K562 (cell line): ENCODE measurements around the gene CIB1. TPM values are rescaled to one million over a fixed set of nuclear protein-coding genes. Genes with fewer than 3 reads are reported as not detected.

Source experiments
- ATF7 ChIP-seq: fragments of 450-650 bp; IDR thresholded peaks from 2 replicates; pipeline ENCODE4 v1.7.1; 2014; ENCODE audit warnings: mild to moderate bottlenecking, moderate library complexity
- CC2D1A ChIP-seq: fragments of 450-650 bp; IDR thresholded peaks from 2 replicates; pipeline ENCODE4 v1.6.1; 2017; ENCODE audit warnings: mild to moderate bottlenecking
- E2F6 ChIP-seq, 2 experiments: IDR thresholded peaks; 2 replicates each; pipeline ENCODE4 v1.6.1; 2011; ENCODE audit warnings: borderline replicate concordance in 1 of 2, control low read depth in 1 of 2, low read depth in 1 of 2, low read length in 1 of 2, mild to moderate bottlenecking in 1 of 2, mixed read lengths in 1 of 2, moderate library complexity in 1 of 2; ENCODE audit not compliant: insufficient read depth in 1 of 2, insufficient read length in 1 of 2, poor library complexity in 1 of 2, severe bottlenecking in 1 of 2; ENCODE audit errors: extremely low read depth in 1 of 2
- FOXP1 ChIP-seq: sonication (generic); formaldehyde crosslinking; IDR thresholded peaks from 2 replicates; pipeline ENCODE4 v1.8.0; 2022; ENCODE audit warnings: mild to moderate bottlenecking, missing genetic modification reagents
- MEF2D ChIP-seq: conservative IDR thresholded peaks from 2 replicates; pipeline ENCODE4 v1.6.1; 2016; ENCODE audit warnings: low read depth, missing genetic modification characterization, missing compliant biosample characterization
- MTA3 ChIP-seq: fragments of 450-650 bp; formaldehyde crosslinking; IDR thresholded peaks from 2 replicates; pipeline ENCODE4 v1.6.1; 2017; ENCODE audit warnings: mild to moderate bottlenecking, borderline replicate concordance
- NCOA1 ChIP-seq: fragments of 450-650 bp; IDR thresholded peaks from 2 replicates; pipeline ENCODE4 v1.6.1; 2016; ENCODE audit warnings: low read depth
- NR4A1 ChIP-seq, 2 experiments: fragments of 250-450 bp in 1 of 2; fragments of 450-650 bp in 1 of 2; sonication (Bioruptor Pico) in 1 of 2; IDR thresholded peaks; 2 replicates each; pipeline versions ENCODE4 v1.4.0 to v1.6.1; 2016 to 2020; ENCODE audit warnings: mild to moderate bottlenecking in 2 of 2, missing compliant biosample characterization in 1 of 2, missing genetic modification characterization in 1 of 2, moderate library complexity in 1 of 2
- SMAD4 ChIP-seq: fragments of 250-450 bp; sonication (Bioruptor Pico); conservative IDR thresholded peaks from 2 replicates; pipeline ENCODE4 v1.8.0; 2021; ENCODE audit warnings: inconsistent platforms, mild to moderate bottlenecking, moderate library complexity
- SP1 ChIP-seq: sonication (generic); formaldehyde crosslinking; IDR thresholded peaks from 2 replicates; pipeline ENCODE4 v1.8.1; 2022; ENCODE audit warnings: mild to moderate bottlenecking, missing genetic modification reagents
- SPI1 ChIP-seq: IDR thresholded peaks from 2 replicates; pipeline ENCODE4 v1.6.1; 2011; ENCODE audit warnings: low read depth, low read length, control low read depth, borderline replicate concordance
- TAL1 ChIP-seq: fragments of 450-650 bp; IDR thresholded peaks from 2 replicates; pipeline ENCODE4 v1.6.1; 2016; ENCODE audit warnings: mild to moderate bottlenecking
- TEAD4 ChIP-seq, 2 experiments: sonication (generic) in 1 of 2; formaldehyde crosslinking in 1 of 2; IDR thresholded peaks; 2 replicates each; pipeline versions ENCODE4 v1.6.1 to v1.8.0; 2012 to 2022; ENCODE audit warnings: borderline replicate concordance in 1 of 2, inconsistent platforms in 1 of 2, low read length in 1 of 2, mild to moderate bottlenecking in 1 of 2, missing genetic modification reagents in 1 of 2
- U2AF1 ChIP-seq: fragments of 200-400 bp; formaldehyde crosslinking; optimal IDR thresholded peaks from 2 replicates; pipeline ENCODE3; 2017; ENCODE audit warnings: mild to moderate bottlenecking, low read depth, low read length, moderate library complexity
- ZBTB11 ChIP-seq, 3 experiments: fragments of 200-800 bp in 1 of 3; fragments of 250-450 bp in 1 of 3; fragments of 450-650 bp in 1 of 3; sonication (Bioruptor Pico) in 1 of 3; sonication (Bioruptor generic) in 1 of 3; formaldehyde crosslinking in 1 of 3; IDR thresholded peaks; 2 replicates each; pipeline versions ENCODE4 v1.6.1 to v1.8.0; 2016 to 2022; ENCODE audit warnings: mild to moderate bottlenecking in 2 of 3, missing genetic modification characterization in 2 of 3, missing compliant biosample characterization in 1 of 3, moderate library complexity in 1 of 3
- polyA plus RNA-seq, 8 experiments: library from polyadenylated mRNA; depleted of rRNA in 4 of 8; stranded (reverse) in 5 of 8; unstranded in 3 of 8; fragments of >200 nt; fragmentation: Nextera tagmentation in 2 of 8; fragmentation: Illumina TruSeq in 1 of 8; extraction: Ambion mirVana in 2 of 8; extraction: Trizol in 1 of 8; gene quantifications; 2 replicates each; pipeline versions ENCODE4 v1.2.1 to v1.2.3, GENCODE V29; 2011 to 2014; ENCODE audit warnings: inconsistent platforms in 1 of 8, missing spikeins in 1 of 8
- total RNA-seq, 7 experiments: library from RNA; depleted of rRNA in 6 of 7; stranded (reverse); fragments of >200 nt in 6 of 7; fragmentation: Illumina TruSeq in 2 of 7; extraction: Trizol in 2 of 7; gene quantifications; 2 replicates each; pipeline versions ENCODE4 v1.2.1 to v1.2.3, GENCODE V29; 2011 to 2021; ENCODE audit warnings: low replicate concordance in 1 of 7
- TF ChIP-seq, protein P1 (sequence below): IDR thresholded peaks from 2 replicates; pipeline ENCODE4 v1.6.1; 2014; ENCODE audit warnings: antibody characterized with exemption
- TF ChIP-seq, protein P2 (sequence below): fragments of 450-650 bp; IDR thresholded peaks from 2 replicates; pipeline ENCODE4 v1.6.1; 2017; ENCODE audit warnings: antibody characterized with exemption

CIB1 gene
- total and polyA plus RNA-seq, 9 of the 15 experiments (the other 6 are each of a cell fraction or from before 2014, with no cell fraction given) = 14.9 to 136 (median 64.5) TPM

- TF ChIP-seq ZBTB11 (CRISPR knock-in tag; IDR thresholded peaks at IDR 0.05) (peak in 1 of 3 experiments; percentile 54; a peak in 1 of 6 replicates), CC2D1A (peak; percentile 37; the same call in 1 of the 2 replicates), SP1 (CRISPR knock-in tag) (peak; percentile 79), MEF2D (tag) (peak; percentile 62), NCOA1 (no peak), TEAD4 (IDR thresholded peaks at IDR 0.05; ENCODE audit: low read length) (peak; percentile 78), TEAD4 (CRISPR knock-in tag; IDR thresholded peaks at IDR 0.05; ENCODE audit: borderline replicate concordance) (no peak), NR4A1 (CRISPR knock-in tag; IDR thresholded peaks at IDR 0.05) (no peak), NR4A1 (tag; IDR thresholded peaks at IDR 0.05) (peak; percentile 89), TAL1 (peak; percentile 50; the same call in 1 of the 2 replicates), E2F6 (IDR thresholded peaks at IDR 0.05; ENCODE audit: borderline replicate concordance in 1 of 2, extremely low read depth in 1 of 2, insufficient read depth in 1 of 2, insufficient read length in 1 of 2, low read depth in 1 of 2, low read length in 1 of 2, poor library complexity in 1 of 2, severe bottlenecking in 1 of 2) (peak in 1 of 2 experiments; percentile 53), SMAD4 (CRISPR knock-in tag) (peak; percentile 36; the same call in 1 of the 2 replicates), FOXP1 (0 out of 2 replicates have a peak, but pooled peaks have one; percentile 10), ATF7 (peak; percentile 66), MTA3 (0 out of 2 replicates have a peak, but pooled peaks have one; percentile 76), U2AF1 (no peak), SPI1 (peak; percentile 98)
- TF ChIP-seq, protein P1, sequence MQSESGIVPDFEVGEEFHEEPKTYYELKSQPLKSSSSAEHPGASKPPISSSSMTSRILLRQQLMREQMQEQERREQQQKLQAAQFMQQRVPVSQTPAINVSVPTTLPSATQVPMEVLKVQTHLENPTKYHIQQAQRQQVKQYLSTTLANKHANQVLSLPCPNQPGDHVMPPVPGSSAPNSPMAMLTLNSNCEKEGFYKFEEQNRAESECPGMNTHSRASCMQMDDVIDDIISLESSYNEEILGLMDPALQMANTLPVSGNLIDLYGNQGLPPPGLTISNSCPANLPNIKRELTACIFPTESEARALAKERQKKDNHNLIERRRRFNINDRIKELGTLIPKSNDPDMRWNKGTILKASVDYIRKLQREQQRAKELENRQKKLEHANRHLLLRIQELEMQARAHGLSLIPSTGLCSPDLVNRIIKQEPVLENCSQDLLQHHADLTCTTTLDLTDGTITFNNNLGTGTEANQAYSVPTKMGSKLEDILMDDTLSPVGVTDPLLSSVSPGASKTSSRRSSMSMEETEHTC = peak; percentile 66; the same call in 1 of the 2 replicates
- TF ChIP-seq, protein P2, sequence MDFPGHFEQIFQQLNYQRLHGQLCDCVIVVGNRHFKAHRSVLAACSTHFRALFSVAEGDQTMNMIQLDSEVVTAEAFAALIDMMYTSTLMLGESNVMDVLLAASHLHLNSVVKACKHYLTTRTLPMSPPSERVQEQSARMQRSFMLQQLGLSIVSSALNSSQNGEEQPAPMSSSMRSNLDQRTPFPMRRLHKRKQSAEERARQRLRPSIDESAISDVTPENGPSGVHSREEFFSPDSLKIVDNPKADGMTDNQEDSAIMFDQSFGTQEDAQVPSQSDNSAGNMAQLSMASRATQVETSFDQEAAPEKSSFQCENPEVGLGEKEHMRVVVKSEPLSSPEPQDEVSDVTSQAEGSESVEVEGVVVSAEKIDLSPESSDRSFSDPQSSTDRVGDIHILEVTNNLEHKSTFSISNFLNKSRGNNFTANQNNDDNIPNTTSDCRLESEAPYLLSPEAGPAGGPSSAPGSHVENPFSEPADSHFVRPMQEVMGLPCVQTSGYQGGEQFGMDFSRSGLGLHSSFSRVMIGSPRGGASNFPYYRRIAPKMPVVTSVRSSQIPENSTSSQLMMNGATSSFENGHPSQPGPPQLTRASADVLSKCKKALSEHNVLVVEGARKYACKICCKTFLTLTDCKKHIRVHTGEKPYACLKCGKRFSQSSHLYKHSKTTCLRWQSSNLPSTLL = 0 out of 2 replicates have a peak, but pooled peaks have one; percentile 28
Measured at GRCh38 chr15:90241343-90242192, 7.8 kb upstream of the CIB1 start (continued).
